ENCODE measurements around the gene CTXN3.
"Not testable (repeated sequence)": the region's sequence is repeated elsewhere in the genome, so short reads cannot be mapped to it uniquely, and the experiment has no call there.

Gene CTXN3

DNA sequence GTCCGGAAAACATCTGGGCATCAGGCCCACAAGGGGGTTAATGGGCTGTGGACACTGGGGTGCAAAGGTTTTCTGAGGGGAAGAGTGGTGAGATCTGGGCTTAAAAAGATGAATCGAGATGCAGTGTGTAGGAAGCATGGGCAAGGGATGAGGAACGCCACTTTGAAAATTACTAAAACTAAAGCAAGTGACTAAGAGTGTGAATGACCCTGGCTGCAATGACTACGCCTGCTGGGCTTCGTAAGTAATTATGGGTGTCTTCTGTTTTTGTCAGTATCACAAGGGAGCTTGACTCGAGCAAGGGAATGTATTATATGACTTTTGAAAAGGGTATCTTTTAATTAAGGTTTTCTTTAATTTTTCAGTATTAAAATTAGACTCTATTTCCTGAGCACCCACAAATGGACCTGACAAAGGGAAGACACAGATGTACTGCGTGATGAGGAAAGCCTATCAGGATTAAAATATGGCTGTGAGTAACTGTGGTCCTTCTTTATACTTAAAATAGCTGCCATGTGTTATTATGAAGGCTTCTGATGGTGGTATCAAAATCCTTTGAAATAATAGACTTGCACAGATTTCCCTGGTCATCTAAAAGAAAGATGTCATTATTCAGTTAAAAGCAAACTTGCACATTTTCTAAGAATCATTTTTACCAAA, 4.2 kb downstream of the CTXN3 start:
- no peak for DNase-seq

DNA sequence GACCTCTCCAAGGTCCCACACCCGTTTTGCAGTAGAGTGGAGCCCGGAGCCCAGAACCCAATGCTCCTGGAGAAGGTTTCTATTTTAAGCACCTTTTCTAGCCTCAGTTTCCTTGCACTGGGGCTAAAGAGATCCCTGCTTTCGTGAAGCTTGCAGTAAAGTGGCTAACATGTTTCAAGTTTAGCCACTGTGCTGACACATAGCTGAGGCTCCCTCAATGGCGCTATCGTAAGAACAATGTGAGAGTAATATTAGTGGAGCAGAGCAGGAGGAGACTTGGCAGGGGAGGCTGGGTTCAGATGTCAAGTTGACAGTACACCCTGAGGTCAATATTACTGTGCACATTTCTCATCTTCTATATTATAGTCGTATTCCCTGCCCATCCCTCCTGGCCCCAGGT, 7.9 kb downstream of the CTXN3 start:
- DNase-seq = no peak

DNA sequence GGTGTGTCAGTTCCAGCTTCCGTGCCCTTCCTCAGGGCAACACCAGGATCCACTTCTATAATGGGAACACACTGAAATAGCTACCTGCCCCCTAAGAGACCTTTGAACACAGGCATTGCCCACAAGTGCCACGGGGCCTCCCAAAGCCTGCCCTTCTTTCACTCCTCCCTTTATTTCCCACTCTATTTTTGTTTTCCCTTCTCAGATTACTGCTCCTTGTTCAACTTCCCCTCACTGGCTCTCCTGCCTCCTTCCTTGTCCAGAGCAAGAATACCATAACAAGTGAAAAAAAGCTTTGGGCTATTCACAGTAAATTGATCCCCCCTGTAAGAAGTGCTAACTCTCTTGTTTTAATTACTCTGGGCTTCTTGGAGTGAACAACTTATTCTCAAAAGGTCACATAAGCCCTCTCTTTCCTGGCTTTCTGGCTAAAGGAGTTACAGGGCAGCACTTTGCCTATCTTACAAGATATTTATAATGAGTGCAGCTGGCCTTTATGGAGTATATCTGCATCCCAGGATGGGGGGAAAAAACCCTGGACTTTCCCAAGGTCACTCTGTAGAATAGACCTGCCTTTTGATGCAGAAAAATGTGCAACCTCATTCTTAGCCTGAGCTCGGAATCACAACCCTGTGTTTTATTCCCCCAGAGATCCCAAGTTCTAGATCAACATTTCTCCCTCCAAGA, 11.3 kb downstream of the CTXN3 start:
- no peak for DNase-seq

DNA sequence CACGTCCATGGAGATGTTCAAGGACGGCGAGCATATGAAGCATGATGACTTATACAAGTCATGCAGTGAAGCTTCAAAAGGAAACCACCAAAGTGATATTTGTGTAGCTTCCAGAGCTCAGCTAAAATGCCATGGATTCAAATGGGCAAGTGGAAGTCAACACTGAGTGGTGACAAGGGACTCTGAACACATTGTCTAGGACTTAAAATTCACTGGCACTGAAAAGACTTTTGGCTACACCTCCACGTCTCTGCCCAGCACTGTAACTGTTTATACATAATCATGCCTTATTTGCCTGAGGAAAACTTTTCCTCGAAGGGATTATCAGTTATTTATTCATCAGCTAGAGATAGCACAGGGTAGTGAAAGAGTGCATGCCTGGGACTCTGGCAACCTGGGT, 15.2 kb downstream of the CTXN3 start:
- DNase-seq = no peak

DNA sequence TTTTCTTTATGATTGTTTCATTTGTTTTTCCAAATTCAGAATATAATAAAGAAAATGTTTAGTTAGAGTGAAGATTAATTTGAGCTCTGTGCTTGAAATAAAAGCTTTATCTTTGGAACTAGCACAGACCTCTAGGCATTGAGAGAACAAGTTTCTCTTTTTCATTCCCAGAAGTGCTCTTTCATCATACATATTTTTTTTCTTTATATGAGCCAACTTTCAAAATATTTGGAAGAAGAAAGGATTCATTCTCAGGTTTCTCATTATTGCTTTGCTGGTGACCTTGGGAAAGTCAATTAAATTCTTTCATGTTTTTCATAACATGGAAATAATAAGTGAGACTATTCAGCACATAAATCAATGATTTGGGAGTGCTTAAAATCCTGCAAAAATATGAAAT, 16.8 kb downstream of the CTXN3 start:
- no peak for DNase-seq

DNA sequence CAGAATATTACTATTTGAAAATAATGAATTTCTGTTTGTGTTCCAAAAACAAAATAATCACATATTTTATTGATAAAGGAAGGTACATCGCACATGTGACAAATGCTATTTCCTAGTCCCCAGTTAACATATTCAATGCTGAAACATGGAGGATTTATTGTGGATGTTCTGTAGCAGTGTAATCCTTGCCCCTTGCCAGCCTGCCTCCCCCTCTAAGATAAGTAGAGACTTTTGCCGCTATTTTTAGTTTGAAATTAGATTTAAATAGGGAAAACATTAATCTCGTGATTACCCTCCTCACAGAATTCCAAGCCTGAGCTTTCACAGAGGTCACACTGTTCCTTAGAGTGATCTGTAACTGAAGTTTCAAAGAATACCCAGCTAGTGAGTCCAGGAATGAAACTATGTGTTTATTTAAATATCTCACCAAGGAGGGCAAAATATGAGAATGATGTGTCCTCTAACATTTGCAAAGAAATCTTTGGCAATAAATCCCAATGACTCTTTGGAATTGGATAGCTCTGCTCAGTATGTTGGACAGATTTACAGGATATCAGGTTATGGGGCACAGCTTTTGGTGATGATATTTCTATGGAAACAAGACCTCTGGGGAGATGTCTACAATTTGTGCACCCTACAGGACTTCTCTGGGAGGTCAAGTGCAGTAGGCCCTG, 17.3 kb downstream of the CTXN3 start:
- DNase-seq = no peak

DNA sequence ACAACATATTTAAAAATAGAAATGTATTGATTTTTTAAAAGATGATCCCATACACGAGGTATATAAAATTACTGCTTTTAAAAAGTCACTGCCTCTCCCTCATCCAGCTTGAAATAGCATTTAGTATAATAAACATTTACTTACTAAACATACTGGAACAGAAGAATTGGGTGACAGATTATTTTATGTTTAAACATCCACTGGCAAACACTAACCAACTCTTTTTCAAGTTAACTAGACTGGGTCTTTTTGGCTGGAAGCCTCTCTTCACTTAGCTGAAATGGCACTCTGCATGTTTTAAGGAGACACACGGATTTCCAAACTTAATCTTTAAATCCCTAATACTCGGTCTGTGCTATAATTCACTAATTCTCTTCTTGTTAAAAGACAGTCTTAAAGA, 19.0 kb downstream of the CTXN3 start:
- DNase-seq = no peak

DNA sequence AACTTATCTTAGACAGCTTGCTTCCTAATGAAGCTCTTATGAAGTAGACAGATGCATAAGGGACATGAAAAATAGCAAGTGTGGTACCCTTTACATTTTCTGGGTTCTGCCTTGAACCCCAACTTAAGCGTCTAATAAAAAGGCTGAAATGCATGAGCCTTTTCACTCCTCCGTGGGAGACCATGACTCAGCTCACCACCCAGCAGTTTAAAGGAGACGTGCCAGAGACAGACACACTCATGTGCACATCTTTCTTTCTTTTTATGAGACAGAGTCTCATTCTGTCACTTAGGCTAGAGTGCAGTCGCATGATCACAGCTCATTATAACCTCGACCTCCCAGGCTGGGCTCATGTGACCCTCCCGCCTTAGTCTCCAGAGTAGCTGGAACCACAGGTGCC, 22.3 kb downstream of the CTXN3 start:
- DNase-seq = no peak

DNA sequence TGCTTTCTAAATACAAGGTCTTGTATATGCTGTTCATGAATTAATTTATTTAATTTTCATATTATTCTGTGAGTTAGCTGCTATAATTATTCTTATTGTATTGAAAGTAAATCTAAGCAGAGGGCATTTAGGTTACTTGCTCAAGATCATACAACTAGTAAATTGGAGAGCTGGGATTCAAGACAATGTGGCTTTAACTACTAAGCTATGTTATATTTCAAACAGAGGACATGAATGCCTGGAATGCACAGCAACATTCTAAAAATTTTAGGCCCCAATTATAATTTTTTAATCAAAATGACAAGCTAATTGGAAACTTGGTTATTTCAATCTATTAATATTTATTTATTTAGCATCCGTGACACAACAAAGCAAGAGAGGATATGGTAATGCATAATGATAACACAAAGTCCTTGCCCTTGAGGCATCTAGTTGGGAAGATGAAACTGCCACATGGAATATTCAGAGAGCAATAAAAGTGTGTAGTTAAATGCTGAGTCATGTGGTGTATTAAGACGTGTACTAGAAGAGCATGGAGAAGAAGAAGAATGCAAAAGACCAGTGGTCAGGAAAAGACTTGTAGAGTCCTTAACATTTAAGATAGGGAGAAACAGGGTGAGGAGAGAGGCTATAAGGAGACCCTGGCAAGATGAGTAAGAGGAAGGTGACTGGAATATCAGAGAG, 24.4 kb downstream of the CTXN3 start:
- DNase-seq = no peak

DNA sequence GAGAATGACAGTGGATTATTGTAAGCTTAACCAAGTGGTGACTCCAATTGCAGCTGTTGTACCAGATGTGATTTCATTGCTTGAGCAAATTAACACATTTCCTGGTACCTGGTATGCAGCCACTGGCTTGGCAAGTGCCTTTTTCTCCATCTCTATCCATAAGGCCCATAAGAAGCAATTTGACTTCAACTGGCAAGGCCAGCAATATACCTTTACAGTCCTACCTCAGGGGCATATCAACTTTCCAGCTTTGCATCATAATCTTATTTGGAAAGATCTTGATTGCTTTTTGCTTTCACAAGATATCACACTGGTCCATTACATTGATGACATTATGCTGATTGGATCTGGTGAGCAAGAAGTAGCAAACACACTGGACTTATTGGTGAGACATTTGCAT, 28.1 kb downstream of the CTXN3 start:
- not testable (repeated sequence) for DNase-seq

DNA sequence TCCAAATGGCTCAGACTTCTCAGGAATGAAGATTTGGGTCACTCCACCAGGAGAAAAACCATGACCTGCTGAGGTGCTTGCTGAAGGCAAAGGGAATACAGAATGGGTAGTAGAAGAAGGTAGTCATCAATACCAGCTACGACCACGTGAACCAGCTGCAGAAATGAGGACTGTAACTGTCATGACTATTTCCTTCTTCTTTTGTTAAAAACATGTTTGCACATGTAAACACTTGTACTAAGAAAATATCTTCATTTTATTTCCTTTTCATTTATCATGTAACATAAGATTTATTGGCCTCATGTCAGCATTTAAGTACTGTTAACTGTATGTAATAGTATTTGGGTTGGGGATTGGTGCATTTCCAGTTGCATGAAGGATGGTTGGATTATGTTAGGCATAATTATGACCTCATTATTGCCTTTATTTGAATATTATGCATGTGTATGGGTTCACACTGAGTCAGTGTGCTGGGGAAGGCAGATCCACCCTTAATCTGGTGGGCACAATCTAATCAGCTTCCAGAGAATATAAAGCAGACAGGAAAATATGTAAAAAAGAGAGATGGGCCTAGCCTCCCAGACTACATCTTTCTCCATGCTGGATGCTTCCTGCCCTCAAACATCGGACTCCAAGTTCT, 30.9 kb downstream of the CTXN3 start:
- not testable (repeated sequence) for DNase-seq

DNA sequence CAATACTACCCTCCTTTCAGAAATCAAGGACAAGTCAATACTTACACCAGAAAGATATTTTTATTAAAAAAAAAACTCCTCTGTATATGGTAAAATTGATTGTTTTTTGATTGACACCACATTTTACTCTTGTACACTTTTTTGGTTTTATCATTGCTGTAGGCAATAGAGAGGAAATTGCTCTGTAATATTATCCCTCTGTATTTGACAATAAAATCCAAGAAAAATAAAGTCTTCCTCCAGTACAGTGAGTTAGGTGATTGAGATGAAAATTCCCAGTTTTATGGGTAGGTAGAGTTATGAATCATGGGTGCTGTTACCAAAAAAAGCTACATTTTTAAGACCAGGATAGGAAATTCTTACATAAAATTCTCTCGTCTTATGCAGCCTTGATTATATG, 31.7 kb downstream of the CTXN3 start:
- no peak for DNase-seq

DNA sequence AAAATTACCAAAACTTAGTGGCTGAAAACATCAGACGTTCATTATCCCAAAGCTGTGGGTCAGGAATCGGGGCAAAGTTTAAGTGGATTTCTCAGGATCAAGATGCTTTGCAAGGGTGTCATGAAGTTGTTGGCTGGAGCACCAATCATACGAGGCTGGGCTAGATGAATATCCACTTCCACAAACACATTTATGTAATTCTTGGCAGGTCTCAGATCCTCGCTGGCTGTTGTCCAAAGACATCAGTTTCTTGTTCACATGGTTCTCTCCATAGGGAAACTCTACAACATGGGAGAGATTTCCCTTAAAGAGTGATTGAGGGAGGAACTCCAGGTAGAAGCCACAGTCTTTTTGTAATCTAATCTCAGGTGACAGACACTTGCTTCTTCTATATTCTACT, 34.1 kb downstream of the CTXN3 start:
- no peak for DNase-seq

DNA sequence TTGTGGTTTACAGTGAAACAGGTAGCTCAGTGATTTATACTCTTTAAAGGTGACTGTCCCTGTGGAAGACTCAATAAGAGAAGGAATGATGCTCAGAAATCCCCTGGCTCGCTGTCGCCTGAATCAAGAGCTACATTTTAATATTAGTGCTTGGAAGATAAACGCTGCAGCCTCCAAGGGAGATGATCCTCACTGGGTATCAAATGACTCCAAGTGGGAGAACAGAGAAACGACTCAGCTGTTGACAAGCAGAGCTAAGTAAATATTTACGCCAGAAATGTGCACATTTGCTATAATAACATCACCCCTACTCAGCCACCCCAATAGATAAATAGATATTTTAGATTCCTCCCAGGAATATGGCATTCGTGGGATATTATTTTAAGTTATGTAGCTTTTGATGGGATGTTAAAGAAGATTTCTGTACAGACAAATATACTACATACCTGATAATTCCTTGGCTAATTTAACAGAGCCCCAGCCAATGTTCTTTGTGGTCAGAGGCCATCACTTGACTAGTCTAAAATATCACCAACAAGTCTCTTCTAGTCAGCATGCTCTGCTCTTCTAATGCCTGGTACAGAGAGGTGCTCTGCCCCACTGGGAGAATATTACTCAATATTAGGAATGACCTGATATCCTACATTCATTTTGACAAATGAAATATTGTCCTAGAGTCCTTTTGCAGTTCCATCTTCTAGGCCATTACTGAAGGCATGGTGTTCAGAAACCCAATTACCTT, 36.0 kb downstream of the CTXN3 start:
- DNase-seq = no peak

DNA sequence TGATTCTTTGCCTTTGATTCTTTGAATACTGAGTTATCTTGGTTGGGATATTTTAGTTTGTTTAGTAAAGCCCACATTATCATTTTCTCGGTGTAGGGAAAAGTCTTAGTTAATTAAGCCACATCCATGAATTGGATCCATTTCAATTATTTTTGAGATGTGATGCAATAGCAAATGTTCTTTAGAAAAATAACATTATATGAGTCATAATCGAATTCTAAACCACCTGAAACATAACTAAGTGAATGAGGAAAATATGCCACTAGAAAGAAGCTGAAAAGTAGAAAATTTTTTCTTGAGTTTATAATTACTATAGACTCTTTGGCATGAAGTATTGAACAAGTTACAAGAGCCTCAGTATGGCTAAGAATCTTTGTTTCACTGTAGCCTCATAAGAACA, 36.8 kb downstream of the CTXN3 start:
- DNase-seq = no peak

DNA sequence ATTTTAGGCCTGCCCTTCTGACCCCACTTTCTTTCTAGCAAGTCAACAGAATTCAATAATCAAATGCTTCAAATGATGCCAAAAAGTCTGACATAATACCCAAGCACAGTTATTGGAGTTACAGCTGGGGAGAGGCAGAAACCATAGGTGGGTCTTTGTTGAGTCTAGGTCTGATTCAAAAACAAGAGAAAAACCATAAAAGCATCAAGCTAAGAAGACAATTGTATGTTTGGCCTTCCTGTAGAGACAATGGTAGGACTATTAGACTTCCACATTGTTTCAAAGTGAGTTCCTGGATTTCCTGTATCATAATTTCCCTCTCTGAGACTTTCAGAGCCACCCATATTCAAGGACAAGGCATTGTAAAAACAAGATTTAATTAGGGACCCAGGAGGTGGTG, 37.5 kb downstream of the CTXN3 start:
- DNase-seq = no peak

DNA sequence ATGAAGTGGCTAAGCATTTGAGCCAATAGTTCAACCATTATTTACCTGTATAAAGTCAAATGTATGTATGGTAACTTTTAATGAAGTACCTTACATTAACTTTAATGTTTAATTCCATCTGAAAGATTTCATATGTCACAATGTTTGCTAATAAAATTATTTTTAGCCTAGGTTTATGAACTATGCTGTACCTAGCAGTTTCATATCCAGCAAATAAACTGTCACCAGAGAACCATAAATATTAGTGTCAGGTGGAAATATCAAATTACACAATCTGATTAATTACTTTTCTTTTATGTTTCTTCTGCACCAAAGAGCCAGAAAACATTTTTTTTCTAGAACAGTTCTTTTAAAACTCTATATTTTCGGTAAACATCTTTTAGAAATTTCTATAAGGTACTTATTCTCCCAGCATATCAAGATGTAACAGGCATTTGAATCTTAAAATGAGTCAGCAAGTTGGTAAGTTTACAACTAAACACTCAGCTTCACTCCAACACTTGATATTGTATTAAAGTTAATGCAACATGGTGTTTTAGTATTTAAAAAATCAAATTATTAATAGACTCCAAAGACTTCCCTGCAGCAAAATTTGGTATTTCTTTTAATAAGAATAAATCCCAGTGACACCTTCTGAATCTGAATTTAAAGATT, 45.8 kb downstream of the CTXN3 start:
- no peak for DNase-seq

DNA sequence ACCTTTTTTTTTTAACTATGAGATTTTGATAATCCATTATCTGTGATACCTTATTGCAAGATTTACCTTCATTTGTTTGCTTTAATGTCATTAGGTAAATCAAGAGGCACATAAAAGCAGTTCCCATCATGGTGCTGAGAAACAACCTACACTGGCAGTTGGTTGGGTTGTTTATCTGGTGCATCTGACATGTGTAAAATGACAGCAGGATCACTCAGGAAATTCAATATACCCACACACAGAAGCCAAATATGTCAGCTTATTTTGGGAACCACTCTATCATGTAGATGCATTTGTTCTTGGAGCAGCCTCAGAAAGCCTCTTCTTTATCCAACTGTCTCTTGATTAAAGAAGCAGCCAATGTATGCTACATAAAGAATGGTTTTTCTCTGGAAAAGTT, 46.5 kb downstream of the CTXN3 start:
- no peak for DNase-seq

DNA sequence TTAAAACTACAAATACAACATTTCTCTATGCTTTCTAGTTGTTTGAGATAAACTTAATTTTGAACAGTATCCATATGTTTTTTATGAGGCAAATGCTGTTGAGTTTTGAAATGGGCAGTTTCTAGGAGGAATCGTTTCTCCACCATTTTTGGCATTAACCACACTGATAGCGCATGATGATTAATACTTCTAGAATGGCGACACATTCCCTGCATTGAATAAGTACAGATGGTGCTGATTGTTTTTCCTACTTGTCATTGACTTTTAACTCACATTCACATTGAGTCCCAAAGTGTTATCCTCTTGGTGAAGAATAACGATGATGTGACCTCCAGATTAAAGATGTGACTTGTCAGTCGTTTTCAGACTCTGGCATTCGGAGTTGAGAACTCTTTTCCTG, 47.8 kb downstream of the CTXN3 start:
- DNase-seq = no peak

DNA sequence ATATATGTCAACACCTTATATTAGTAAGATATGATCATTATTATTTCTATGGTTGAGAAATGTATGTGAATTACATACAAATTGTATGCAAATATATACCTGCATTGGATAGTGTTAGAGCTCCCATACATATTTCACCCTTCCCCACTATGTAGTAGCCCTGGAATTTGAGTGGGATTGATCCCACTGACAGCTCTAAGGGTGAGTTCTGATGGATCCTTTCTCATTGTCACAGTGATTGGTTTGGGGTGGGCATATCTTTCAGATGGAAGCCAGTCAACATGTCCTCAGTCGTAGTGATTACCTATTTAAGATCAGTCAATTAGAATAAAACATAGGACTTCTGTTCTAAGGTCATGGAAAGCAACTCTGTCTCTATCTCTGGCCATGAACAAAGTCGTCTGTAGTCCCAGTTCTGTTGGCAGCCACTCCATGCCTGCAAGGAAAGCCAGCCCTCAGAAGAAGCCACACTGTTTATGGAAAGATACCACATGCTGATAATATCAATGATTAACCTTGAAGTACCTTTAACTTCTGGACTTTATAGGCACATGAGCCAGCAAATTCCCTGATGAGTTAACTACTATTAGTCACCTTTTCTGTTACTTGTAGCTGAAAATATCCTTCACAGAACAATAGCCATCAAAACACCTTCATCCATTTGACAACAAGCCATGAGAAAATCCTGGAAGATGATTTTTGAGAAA, 49.2 kb downstream of the CTXN3 start:
- no peak for DNase-seq

DNA sequence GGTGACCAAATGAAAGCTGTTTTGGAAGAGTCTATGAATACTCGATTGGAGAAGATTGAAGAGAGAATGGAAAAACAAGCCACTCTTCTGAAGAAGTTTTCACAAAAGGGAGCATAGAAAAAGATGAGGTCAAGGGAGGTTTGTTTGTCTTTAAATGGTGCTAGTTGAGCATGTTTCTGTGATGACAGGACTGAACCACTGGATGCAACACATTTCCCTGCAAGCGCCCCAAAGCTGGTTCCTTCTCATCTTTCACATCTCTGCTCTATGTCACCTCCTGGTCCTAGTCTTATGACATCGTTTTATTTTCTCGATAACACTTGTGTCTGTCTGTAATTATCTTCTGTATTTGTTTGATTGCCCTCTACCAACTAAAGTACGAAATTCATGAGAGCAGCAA, 50.5 kb downstream of the CTXN3 start:
- DNase-seq = no peak
